Choroid plexus epithelial cell (primary cell): ENCODE measurements around the gene MBOAT2.

Source experiments
- DNase-seq: peaks from one replicate; pipeline ENCODE4 v3.0.0-alpha.2; 2010; ENCODE audit warnings: low read depth
- H3K4me3 ChIP-seq: 2 replicates; pipeline ENCODE4 v1.5.1; 2011; ENCODE audit warnings: low read depth, mild to moderate bottlenecking, control low read depth, low read length, moderate library complexity
- TF ChIP-seq, protein P1 (sequence below): conservative IDR thresholded peaks from 2 replicates; pipeline ENCODE4 v1.5.1; 2011; ENCODE audit warnings: low read depth, mild to moderate bottlenecking, control low read depth, inconsistent platforms, low read length, moderate library complexity

Gene MBOAT2

GRCh38 chr2:9029721-9030120, 26.2 kb upstream of the MBOAT2 start:
- no peak for DNase-seq
- H3K4me3 ChIP-seq = no peak overlapping the region
- TF ChIP-seq, protein P1, sequence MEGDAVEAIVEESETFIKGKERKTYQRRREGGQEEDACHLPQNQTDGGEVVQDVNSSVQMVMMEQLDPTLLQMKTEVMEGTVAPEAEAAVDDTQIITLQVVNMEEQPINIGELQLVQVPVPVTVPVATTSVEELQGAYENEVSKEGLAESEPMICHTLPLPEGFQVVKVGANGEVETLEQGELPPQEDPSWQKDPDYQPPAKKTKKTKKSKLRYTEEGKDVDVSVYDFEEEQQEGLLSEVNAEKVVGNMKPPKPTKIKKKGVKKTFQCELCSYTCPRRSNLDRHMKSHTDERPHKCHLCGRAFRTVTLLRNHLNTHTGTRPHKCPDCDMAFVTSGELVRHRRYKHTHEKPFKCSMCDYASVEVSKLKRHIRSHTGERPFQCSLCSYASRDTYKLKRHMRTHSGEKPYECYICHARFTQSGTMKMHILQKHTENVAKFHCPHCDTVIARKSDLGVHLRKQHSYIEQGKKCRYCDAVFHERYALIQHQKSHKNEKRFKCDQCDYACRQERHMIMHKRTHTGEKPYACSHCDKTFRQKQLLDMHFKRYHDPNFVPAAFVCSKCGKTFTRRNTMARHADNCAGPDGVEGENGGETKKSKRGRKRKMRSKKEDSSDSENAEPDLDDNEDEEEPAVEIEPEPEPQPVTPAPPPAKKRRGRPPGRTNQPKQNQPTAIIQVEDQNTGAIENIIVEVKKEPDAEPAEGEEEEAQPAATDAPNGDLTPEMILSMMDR = no peak

- TF ChIP-seq, protein P1 = no peak
- no peak overlapping the region for H3K4me3 ChIP-seq
- no peak for DNase-seq
These were observed 24.4 kb upstream of the MBOAT2 start for GRCh38 chr2:9027884-9028283.

DNA sequence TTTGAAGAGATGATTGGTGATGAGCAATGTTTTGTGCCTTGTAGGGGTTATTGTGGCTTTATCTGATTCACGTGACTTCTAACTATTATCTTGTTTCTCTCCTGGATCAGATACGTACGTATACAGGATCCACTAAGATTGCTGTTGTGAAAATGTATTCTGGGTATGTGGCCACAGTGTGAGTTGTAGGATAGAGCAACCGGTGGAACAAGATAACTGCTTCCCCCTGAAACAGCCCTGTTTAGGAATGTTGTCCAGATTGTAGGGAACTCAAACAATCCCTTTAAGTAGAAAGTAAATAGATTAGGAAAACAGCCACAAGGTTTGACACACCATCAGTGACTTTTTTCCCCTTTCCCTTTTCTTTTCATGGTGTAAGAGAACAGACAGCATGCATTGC, 22.3 kb upstream of the MBOAT2 start:
- no peak for DNase-seq
- no peak overlapping the region for H3K4me3 ChIP-seq
- TF ChIP-seq, protein P1 = no peak

DNA sequence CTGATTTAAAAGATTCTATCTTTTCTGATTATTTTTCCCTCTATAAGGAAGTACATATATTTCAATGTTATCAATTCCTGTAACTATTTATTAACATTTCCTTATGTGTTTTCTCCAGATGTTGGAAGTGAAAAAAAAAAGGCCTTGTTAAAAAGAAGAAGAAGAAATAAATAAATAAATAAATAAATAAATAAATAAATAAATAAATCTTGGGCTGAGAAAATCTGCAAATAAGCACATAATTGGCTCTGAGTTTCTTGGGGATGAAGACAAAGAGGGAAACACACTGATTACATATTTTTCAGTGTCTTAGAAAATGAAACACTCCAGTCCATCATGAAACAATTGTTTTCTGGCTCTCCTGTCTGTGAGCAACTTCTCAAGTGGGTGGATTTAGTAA, 21.1 kb upstream of the MBOAT2 start:
- TF ChIP-seq, protein P1 = no peak
- H3K4me3 ChIP-seq = no peak overlapping the region
- DNase-seq = no peak

- H3K4me3 ChIP-seq = no peak overlapping the region
- no peak for DNase-seq
- TF ChIP-seq, protein P1 = no peak
These were observed 18.2 kb upstream of the MBOAT2 start for GRCh38 chr2:9021563-9022211.

GRCh38 chr2:9020267-9020666, 16.8 kb upstream of the MBOAT2 start:
- TF ChIP-seq, protein P1 = no peak
- no peak overlapping the region for H3K4me3 ChIP-seq
- no peak for DNase-seq

GRCh38 chr2:9018534-9018933, 15.1 kb upstream of the MBOAT2 start:
- no peak for DNase-seq
- TF ChIP-seq, protein P1 = no peak
- no peak overlapping the region for H3K4me3 ChIP-seq
